GM18520 (cell line): ENCODE data around the gene PRAMEF20.

ENCODE experiments used
- ATAC-seq: cut with Tn5 transposase; IDR thresholded peaks from one replicate; pipeline ENCODE4 v1.9.1; 2021; ENCODE audit not compliant: unreplicated experiment

Gene PRAMEF20

DNA sequence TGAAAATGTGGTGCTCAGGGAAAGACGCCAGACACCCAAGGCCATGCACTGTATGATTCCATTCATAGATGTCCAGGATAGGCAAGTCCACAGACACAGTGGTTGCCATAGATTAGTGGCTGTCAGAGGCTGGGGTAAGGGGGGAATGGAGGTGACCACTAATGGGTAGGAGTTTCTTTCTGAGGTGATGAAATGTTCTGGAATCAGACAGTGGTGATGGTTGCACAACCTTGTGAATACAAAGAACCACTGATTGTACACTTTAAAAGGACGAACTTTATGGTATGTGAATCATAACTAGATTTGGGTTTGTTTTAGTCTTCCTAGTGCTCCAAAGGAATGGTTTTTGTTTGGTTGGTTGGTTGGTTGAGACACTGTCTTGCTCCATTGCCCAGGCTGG lies 51.7 kb downstream of the PRAMEF20 start:
- ATAC-seq = no peak

DNA sequence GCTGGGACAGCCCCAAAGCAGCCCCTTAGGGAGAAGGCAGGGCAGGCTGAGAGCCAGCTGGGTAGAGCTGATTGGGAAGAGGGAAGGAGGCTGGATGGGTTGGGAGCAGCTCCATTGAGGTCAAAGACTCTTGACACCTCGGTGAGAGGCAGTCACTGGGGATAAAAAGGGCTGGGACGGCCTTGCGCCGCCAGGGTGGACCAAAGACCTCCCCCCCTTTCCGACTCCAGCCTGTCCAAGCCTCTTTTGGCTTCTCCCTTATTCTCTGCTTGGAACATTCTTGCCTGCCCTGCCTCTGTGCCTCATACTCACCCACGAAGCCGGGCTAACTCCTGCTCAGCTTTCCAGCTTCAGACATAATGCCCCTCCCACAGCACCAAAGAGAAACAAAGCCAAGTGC lies 52.4 kb downstream of the PRAMEF20 start:
- no peak for ATAC-seq

DNA sequence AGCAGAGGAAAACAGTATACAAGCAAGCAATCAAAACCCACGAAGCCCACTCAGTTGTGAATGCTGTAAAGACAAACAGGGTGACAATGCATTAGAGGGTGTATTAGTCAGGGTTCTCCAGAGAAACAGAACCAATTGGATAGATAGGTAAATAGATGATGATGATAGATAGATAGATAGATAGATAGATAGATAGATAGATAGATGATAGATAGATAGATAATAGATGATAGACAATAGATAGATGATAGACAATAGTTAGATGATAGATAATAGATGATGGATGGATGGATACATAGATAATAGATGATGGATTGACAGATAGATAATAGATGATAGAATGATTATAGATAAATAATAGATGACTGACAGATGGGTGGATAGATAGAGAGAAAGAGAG lies 55.3 kb downstream of the PRAMEF20 start:
- ATAC-seq = no peak

DNA sequence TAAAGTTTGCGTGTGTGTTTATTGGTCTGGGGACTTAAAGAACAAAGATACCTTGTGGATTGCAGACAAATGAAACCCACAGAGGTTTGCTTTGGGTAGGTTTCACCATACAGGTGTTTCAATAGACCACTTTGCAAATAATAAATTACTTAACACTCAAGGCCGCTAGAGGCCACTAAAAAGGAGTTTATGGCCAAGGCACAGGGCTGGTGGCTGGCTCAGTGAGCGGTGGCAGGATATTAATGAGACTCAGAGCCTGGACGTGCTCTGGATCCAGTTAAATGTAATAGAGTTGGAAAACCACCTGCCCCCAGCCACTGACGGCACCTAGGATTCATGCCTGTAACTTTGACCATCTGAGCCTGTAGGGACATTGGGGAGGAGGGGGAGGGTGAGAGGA lies 59.1 kb downstream of the PRAMEF20 start:
- no peak for ATAC-seq
